Heart right ventricle (tissue), 16 donors: Measurements from ENCODE around the gene KIF26A. TPM values are rescaled to one million over a fixed set of nuclear protein-coding genes. Genes with fewer than 3 reads are reported as not detected.

ENCODE experiments used
- ATAC-seq, 8 donors: fragments of 200-7000 bp; cut with Tn5 transposase; one replicate each; pipeline ENCODE4 v1.9.1; 2020; ENCODE audit warnings: mild to moderate bottlenecking in 8 of 8, moderate library complexity in 8 of 8, moderate number of reproducible peaks in 1 of 8
- DNase-seq, 2 donors: peaks; one replicate each; pipeline ENCODE4 v3.0.0-alpha.2; 2020
- H3K27ac ChIP-seq, 10 donors: fragments of 200-600 bp; sonication (generic) in 2 of 10; one replicate each; pipeline versions ENCODE4 v1.5.0 to v1.8.0; 2020 to 2022; ENCODE audit warnings: mild to moderate bottlenecking in 3 of 10
- H3K27me3 ChIP-seq, 7 donors: fragments of 200-600 bp; one replicate each; pipeline ENCODE4 v1.8.0; 2021 to 2022; ENCODE audit warnings: mild to moderate bottlenecking in 2 of 7
- H3K36me3 ChIP-seq, 9 donors: fragments of 200-600 bp; sonication (generic) in 1 of 9; one replicate each; pipeline versions ENCODE4 v1.5.0 to v1.8.0; 2020 to 2022; ENCODE audit warnings: mild to moderate bottlenecking in 2 of 9
- H3K4me1 ChIP-seq, 9 donors: fragments of 200-600 bp; sonication (generic) in 1 of 9; one replicate each; pipeline versions ENCODE4 v1.5.0 to v1.8.0; 2020 to 2022; ENCODE audit warnings: mild to moderate bottlenecking in 4 of 9
- H3K4me3 ChIP-seq, 10 donors: fragments of 200-600 bp; sonication (generic) in 2 of 10; one replicate each; pipeline versions ENCODE4 v1.5.0 to v1.8.0; 2020 to 2022; ENCODE audit warnings: mild to moderate bottlenecking in 7 of 10, moderate library complexity in 2 of 10
- H3K9me3 ChIP-seq, 11 donors: fragments of 200-600 bp in 10 of 11; sonication (generic) in 2 of 11; one replicate each; pipeline versions ENCODE4 v1.5.0 to v1.8.0; 2013 to 2022; ENCODE audit warnings: mild to moderate bottlenecking in 2 of 11, control low read depth in 1 of 11, moderate library complexity in 1 of 11
- CTCF ChIP-seq, 9 donors: fragments of 200-600 bp; sonication (generic) in 2 of 9; IDR thresholded peaks; one replicate each; pipeline versions ENCODE4 v1.5.0 to v1.8.0; 2021 to 2022; ENCODE audit warnings: antibody characterized with exemption in 9 of 9, mild to moderate bottlenecking in 5 of 9, moderate library complexity in 1 of 9
- WGBS, 2 donors: extraction: QIAGEN DNeasy Blood & Tissue Kit; methylation state at CpG; one replicate each; pipeline ENCODE4 v1.1.7; 2013; ENCODE audit warnings: inconsistent platforms in 1 of 2; 5-methylcytosine and 5-hydroxymethylcytosine counted together
- intact Hi-C, 10 donors: fragments of 100-400 bp; cut with DNase I; formaldehyde crosslinking; loops; one replicate each; pipeline versions ENCODE4 v1.11.1 to v1.14.2; 2022
- polyA plus RNA-seq, 2 donors: library from polyadenylated mRNA; stranded (reverse); fragments of 200-250 nt; gene quantifications; one replicate each; pipeline ENCODE4 v1.2.3, GENCODE V29; 2013
- total RNA-seq, 10 donors: library from RNA; stranded (reverse); fragmentation: NEBNext Ultra II Directional in 3 of 10; extraction: Animal tissue kit (Norgen Biotek cat#: 25700) in 3 of 10; gene quantifications; one replicate each; pipeline versions ENCODE4 v1.2.1 to v1.2.4, GENCODE V29; 2021 to 2023
- donor health status: Arrhythmogenic right ventricular cardiomyopathy.
- donor health status: ischemic (EF 13 %, LVEDD 7.1; RV severe dilation, severe dysfunction).
- donor health status: healthy with polysubstance abuse.
- donor health status: DM: no; HTN: yes; CAD: no.
- donor health status: DM: no; HTN: no; CAD: no.
- donor health status: ischemic (EF 25% LVEDD 6.9; RV normal size, moderate dysfunction).
- donor health status: ischemic (EF 25% LVEDD 5.7; RV mildly dilated, moderate dysfunction).
- donor health status: healthy.
- donor health status: DM: yes; HTN: yes; CAD: no.
- donor health status: Ischemic cardiomyopathy.
- donor health status: ischemic (EF 35%, LVEDD 5.7; RV mildly dilated, moderate dysfunction).
- donor health status: nonischemic (EF 11% LVEDD 7.7; RV severe dilation, severe dysfunction).
- donor health status: DM: yes; HTN: yes; CAD: no.
- donor health status: PGD.
- donor health status: ischemic (EF 29% LVEDD 5.4; RV normal size, mild dysfunction).
- donor health status: nonischemic (EF 23%, LVEDD 6.1; RV moderate dilation, normal function).

KIF26A gene
- total and polyA plus RNA-seq, 12 donors, result 4.1 to 12.2 (median 6.6) TPM

DNA sequence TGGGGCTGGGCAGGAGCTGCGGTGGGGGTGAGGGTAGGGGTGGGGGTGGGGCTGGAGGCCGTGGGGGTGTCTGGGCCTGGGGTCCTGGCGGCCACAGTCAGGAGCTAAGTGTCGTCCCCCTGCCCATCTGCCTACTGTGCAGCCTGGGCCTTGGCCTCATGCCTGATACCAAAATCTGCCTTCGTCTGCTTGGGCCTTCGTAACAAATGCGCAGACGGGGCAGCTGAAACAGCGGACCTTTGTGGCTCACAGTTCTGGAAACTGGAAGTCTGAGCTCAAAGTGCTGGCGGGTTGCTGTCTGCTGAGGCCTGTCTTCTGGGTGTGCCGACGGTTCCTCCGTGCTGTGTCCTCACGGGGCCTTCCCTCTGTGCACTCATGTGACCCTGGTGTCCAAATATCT lies 61.7 kb downstream of the KIF26A start:
- H3K4me3 ChIP-seq, result no peak overlapping the region
- peaks cover 0 to 15% (median 0%) of the 10 kb centered on the region in 7 donors for H3K27me3 ChIP-seq
- no peak for TF ChIP-seq CTCF (IDR thresholded peaks at IDR 0.05)
- WGBS, 2 donors, result 76 to 78% methylated on average over 14 of the region's 14 CpGs
- H3K4me1 ChIP-seq, result no peaks in the 10 kb centered on the region
- intact Hi-C loops, result no loop called here
- no peaks in the 10 kb centered on the region for H3K36me3 ChIP-seq
- H3K9me3 ChIP-seq, result no peaks in the 10 kb centered on the region
- ATAC-seq (no peak), DNase-seq (no peak)
- no peak overlapping the region for H3K27ac ChIP-seq

- H3K4me3 ChIP-seq, result no peak overlapping the region
- intact Hi-C loops, result no loop called here
- no peak for DNase-seq
- H3K27me3 ChIP-seq, result peaks cover 0 to 13% (median 0%) of the 10 kb centered on the region in 7 donors
- H3K27ac ChIP-seq, result no peak overlapping the region
- no peak for TF ChIP-seq CTCF (IDR thresholded peaks at IDR 0.05)
- ATAC-seq, result peak in 1 of 8 donors; percentile 21
- H3K36me3 ChIP-seq, result no peaks in the 10 kb centered on the region
- 89 to 92% methylated on average over 10 of the region's 10 CpGs for WGBS, 2 donors
- no peaks in the 10 kb centered on the region for H3K9me3 ChIP-seq
- no peaks in the 10 kb centered on the region for H3K4me1 ChIP-seq
Measured at GRCh38 chr14:104200591-104200990, 62.2 kb downstream of the KIF26A start.

GRCh38 chr14:104201063-104201462 lies 62.7 kb downstream of the KIF26A start:
- 94 to 96% methylated on average over 13 of the region's 13 CpGs for WGBS, 2 donors
- no peak for DNase-seq
- Histone ChIP-seq H3K4me1 (no peaks in the 10 kb centered on the region), H3K27me3 (peaks cover 0 to 13% (median 0%) of the 10 kb centered on the region in 7 donors), H3K27ac (no peak overlapping the region), H3K9me3 (no peaks in the 10 kb centered on the region), H3K4me3 (no peak overlapping the region), H3K36me3 (no peaks in the 10 kb centered on the region)
- intact Hi-C loops, result no loop called here
- peak in 1 of 8 donors; percentile 21 for ATAC-seq
- no peak for TF ChIP-seq CTCF (IDR thresholded peaks at IDR 0.05)

GRCh38 chr14:104201496-104201895 lies 63.1 kb downstream of the KIF26A start:
- Histone ChIP-seq H3K36me3 (no peaks in the 10 kb centered on the region), H3K9me3 (no peaks in the 10 kb centered on the region), H3K27me3 (peaks cover 0 to 13% (median 0%) of the 10 kb centered on the region in 7 donors), H3K4me1 (no peaks in the 10 kb centered on the region), H3K4me3 (no peak overlapping the region), H3K27ac (no peak overlapping the region)
- ATAC-seq, result no peak
- no peak for DNase-seq
- intact Hi-C loops, result no loop called here
- no peak for TF ChIP-seq CTCF (IDR thresholded peaks at IDR 0.05)
- WGBS, 2 donors, result 90 to 95% methylated on average over 9 of the region's 9 CpGs
